Large intestine (tissue), 3 donors: ENCODE data around the gene PDE4C. TPM values are rescaled to one million over a fixed set of nuclear protein-coding genes. Genes with fewer than 3 reads are reported as not detected.

Experiments used
- DNase-seq, 2 donors: peaks; one replicate each; pipeline versions ENCODE4 v3.0.0 to v3.0.0-alpha.2; 2013
- H3K27ac ChIP-seq: one replicate; pipeline ENCODE4 v1.5.1; 2013; ENCODE audit warnings: low read length
- H3K27me3 ChIP-seq: 2 replicates; pipeline ENCODE4 v1.6.1; 2013; ENCODE audit warnings: low read length; ENCODE audit not compliant: control insufficient read depth, insufficient read depth
- H3K36me3 ChIP-seq: 2 replicates; pipeline ENCODE4 v1.6.1; 2013; ENCODE audit warnings: low read length; ENCODE audit not compliant: control insufficient read depth, insufficient read depth
- H3K4me1 ChIP-seq: one replicate; pipeline ENCODE4 v1.6.1; 2013; ENCODE audit warnings: low read length; ENCODE audit not compliant: control insufficient read depth, insufficient read depth
- H3K4me3 ChIP-seq: one replicate; pipeline ENCODE4 v1.5.1; 2013; ENCODE audit warnings: low read length
- H3K9me3 ChIP-seq: one replicate; pipeline ENCODE4 v1.6.1; 2013; ENCODE audit warnings: mild to moderate bottlenecking, low read depth, low read length, moderate library complexity; ENCODE audit not compliant: control insufficient read depth
- WGBS: methylation state at CpG from one replicate; pipeline ENCODE4 v1.1.5; 2013; ENCODE audit warnings: low lambda C conversion rate; ENCODE audit not compliant: insufficient coverage; 5-methylcytosine and 5-hydroxymethylcytosine counted together
- polyA plus RNA-seq: library from polyadenylated mRNA; unstranded; fragments of 120-200 nt; gene quantifications from one replicate; pipeline ENCODE4 v1.2.1, GENCODE V29; 2013

The PDE4C gene
- polyA plus RNA-seq, 1 donor = 1.2 TPM

- Histone ChIP-seq H3K4me1 (no peaks in the 10 kb centered on the region), H3K27ac (no peak overlapping the region), H3K27me3 (no peaks in the 10 kb centered on the region), H3K4me3 (no peak overlapping the region), H3K36me3 (peaks cover 43% of the 10 kb centered on the region), H3K9me3 (no peaks in the 10 kb centered on the region)
- no CpG with 5 or more reads among the region's 23 CpGs for WGBS
- no peak for DNase-seq
These were observed 38.8 kb upstream of the PDE4C start for GRCh38 chr19:18264971-18265540.

GRCh38 chr19:18264137-18264854 is 38.1 kb upstream of the PDE4C start:
- DNase-seq = peak in 1 of 2 donors; percentile 1
- no CpG with 5 or more reads among the region's 23 CpGs for WGBS
- Histone ChIP-seq H3K4me1 (no peaks in the 10 kb centered on the region), H3K9me3 (no peaks in the 10 kb centered on the region), H3K4me3 (no peak overlapping the region), H3K27me3 (no peaks in the 10 kb centered on the region), H3K27ac (no peak overlapping the region), H3K36me3 (peaks cover 42% of the 10 kb centered on the region)

DNA sequence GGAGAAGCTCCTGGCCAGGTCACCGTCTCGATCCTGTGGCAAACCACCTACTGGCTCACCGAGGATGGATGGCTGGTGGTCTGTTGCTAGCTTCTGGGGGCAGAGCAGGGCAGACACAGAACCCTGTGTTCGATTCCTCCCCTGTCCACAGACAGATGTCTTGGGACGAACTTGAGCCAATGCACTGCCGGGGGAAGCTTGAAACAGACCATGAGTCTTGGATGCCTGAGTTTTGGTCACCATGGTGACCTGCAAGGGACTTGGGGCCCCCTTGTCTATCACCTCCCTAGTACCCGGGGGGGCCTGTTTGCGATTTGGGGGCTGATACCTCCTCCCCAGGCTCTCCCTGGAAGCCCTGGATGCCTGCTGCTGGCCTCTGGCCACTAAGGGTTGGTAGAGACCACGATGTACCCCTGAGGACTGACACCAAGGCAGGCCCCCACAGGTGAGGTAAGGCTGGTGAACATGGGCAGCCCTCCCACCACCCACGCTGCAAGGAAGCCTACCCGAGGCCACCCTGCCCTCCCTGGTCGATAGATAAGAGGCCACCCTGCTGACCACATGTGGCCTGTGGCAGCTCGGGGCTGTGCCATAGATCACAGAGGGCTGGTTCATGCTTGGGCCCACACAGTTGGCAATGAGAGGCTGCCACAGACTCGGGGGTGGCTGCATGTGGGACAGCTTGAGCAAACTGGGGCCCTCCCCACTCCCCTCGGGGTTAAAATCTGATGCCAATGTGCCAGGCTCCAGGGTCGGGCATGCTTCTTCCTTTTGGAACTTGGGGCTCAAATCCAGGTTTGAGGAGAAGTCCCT is 37.3 kb upstream of the PDE4C start:
- no peak overlapping the region for H3K4me3 ChIP-seq
- H3K4me1 ChIP-seq = no peaks in the 10 kb centered on the region
- WGBS = no CpG with 5 or more reads among the region's 16 CpGs
- peaks cover 37% of the 10 kb centered on the region for H3K36me3 ChIP-seq
- H3K27me3 ChIP-seq = no peaks in the 10 kb centered on the region
- H3K27ac ChIP-seq = no peak overlapping the region
- H3K9me3 ChIP-seq = no peaks in the 10 kb centered on the region
- peak in 1 of 2 donors; percentile 1 for DNase-seq

DNA sequence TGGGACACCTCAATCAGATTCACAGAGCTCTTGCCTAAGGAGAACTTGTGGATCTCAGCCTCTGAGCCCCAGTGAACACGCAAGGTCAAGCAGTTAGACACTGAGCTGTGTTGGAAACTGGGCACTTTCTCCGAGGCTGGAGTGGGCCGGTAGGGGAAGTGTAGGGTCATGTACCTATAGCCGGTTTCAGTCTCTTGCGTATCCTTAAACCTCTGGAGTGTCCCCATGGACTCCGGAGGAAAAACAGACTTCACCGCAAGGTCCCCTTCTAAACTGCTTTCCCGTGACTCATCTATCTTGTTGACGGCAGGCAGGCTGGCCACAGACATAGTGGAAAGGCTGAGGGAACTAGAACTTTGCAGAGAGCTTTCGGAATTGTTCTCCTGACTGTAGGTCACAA is 36.7 kb upstream of the PDE4C start:
- no peaks in the 10 kb centered on the region for H3K27me3 ChIP-seq
- WGBS = 100% methylated on average over 1 of the region's 10 CpGs
- no peaks in the 10 kb centered on the region for H3K9me3 ChIP-seq
- DNase-seq = peak in 1 of 2 donors; percentile 1
- H3K36me3 ChIP-seq = peaks cover 37% of the 10 kb centered on the region
- H3K27ac ChIP-seq = no peak overlapping the region
- H3K4me1 ChIP-seq = no peaks in the 10 kb centered on the region
- H3K4me3 ChIP-seq = no peak overlapping the region

GRCh38 chr19:18262144-18262543 is 35.9 kb upstream of the PDE4C start:
- peaks cover 35% of the 10 kb centered on the region for H3K36me3 ChIP-seq
- DNase-seq = peak in 1 of 2 donors; percentile 1

GRCh38 chr19:18261474-18261873 is 35.2 kb upstream of the PDE4C start:
- no peak overlapping the region for H3K27ac ChIP-seq

More at GRCh38 chr19:18262144-18262543, 35.9 kb upstream of the PDE4C start:
- Histone ChIP-seq H3K27me3 (no peaks in the 10 kb centered on the region), H3K4me1 (no peaks in the 10 kb centered on the region), H3K27ac (no peak overlapping the region), H3K9me3 (no peaks in the 10 kb centered on the region), H3K4me3 (no peak overlapping the region)

DNA sequence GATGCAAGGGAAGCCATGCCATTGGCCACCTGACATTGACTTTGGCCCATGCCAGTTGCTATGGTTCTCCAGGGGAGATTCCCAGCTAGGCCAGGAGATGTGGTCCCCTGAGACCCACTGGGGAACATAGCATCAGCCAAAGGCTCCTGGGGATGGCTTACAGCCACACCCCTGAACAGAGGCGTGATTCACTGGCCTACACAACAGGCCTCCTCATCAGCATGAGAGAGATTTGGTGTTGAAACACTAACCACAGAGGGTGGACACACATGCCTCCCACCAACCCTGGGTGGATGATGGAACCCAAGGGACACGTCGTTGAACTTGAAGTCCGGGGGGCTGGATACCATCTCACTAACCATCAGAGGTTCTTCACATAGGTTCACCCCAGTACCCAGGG is 33.7 kb upstream of the PDE4C start:
- Histone ChIP-seq H3K4me3 (no peak overlapping the region), H3K9me3 (no peaks in the 10 kb centered on the region), H3K4me1 (peaks cover 4% of the 10 kb centered on the region), H3K36me3 (peaks cover 14% of the 10 kb centered on the region), H3K27me3 (no peaks in the 10 kb centered on the region), H3K27ac (no peak overlapping the region)
- DNase-seq = no peak
- WGBS = no CpG with 5 or more reads among the region's 4 CpGs

More at GRCh38 chr19:18261474-18261873, 35.2 kb upstream of the PDE4C start:
- Histone ChIP-seq H3K4me1 (no peaks in the 10 kb centered on the region), H3K4me3 (no peak overlapping the region), H3K9me3 (no peaks in the 10 kb centered on the region), H3K36me3 (peaks cover 30% of the 10 kb centered on the region), H3K27me3 (no peaks in the 10 kb centered on the region)
- DNase-seq = no peak
- no CpG with 5 or more reads among the region's 2 CpGs for WGBS

- WGBS = no CpG with 5 or more reads among the region's 55 CpGs
- Histone ChIP-seq H3K4me1 (peaks cover 15% of the 10 kb centered on the region), H3K27me3 (no peaks in the 10 kb centered on the region), H3K27ac (no peak overlapping the region), H3K4me3 (no peak overlapping the region), H3K9me3 (no peaks in the 10 kb centered on the region), H3K36me3 (peaks cover 6% of the 10 kb centered on the region)
- peak in 1 of 2 donors; percentile 1 for DNase-seq
These were observed 31.5 kb upstream of the PDE4C start for GRCh38 chr19:18257503-18258470.

GRCh38 chr19:18254546-18255503 is 28.6 kb upstream of the PDE4C start:
- H3K9me3 ChIP-seq = peaks cover 5% of the 10 kb centered on the region
- peaks cover 6% of the 10 kb centered on the region for H3K36me3 ChIP-seq
- DNase-seq = peak; percentile 58 to 66
- H3K27ac ChIP-seq = no peak overlapping the region
- peaks cover 15% of the 10 kb centered on the region for H3K4me1 ChIP-seq
- no CpG with 5 or more reads among the region's 24 CpGs for WGBS
- no peaks in the 10 kb centered on the region for H3K27me3 ChIP-seq
- no peak overlapping the region for H3K4me3 ChIP-seq
